Activated CD8-positive, alpha-beta T cell treated with anti-CD3 and anti-CD28 coated beads for 36 hours (primary cell): Measurements from ENCODE around the gene SYT2. TPM values are rescaled to one million over a fixed set of nuclear protein-coding genes. Genes with fewer than 3 reads are reported as not detected.

ENCODE experiments used
- ATAC-seq: fragments of 200-7000 bp; cut with Tn5 transposase; one replicate; pipeline ENCODE4 v1.10.0; 2021; ENCODE audit warnings: mild to moderate bottlenecking, moderate library complexity
- CTCF ChIA-PET: fragments of 350-600 bp; sonication (Branson Sonifier 250); formaldehyde crosslinking; loops from one replicate; lab custom pipeline; 2021; ENCODE audit warnings: antibody characterized with exemption; lab: Charles Lee
- POLR2A ChIA-PET: fragments of 350-600 bp; sonication (Branson Sonifier 250); formaldehyde crosslinking; loops from one replicate; lab custom pipeline; 2021; ENCODE audit warnings: antibody characterized with exemption; lab: Charles Lee
- DNase-seq: peaks from one replicate; pipeline ENCODE4 v3.0.0-alpha.2; 2020
- H3K27ac Mint-ChIP-seq: one replicate; pipeline ENCODE4 v1.8.0; 2021; ENCODE audit warnings: mild to moderate bottlenecking, mixed read lengths
- H3K27me3 Mint-ChIP-seq: one replicate; pipeline ENCODE4 v1.8.0; 2021; ENCODE audit warnings: mixed read lengths
- H3K36me3 Mint-ChIP-seq: one replicate; pipeline ENCODE4 v1.8.0; 2021; ENCODE audit warnings: low read depth, mixed read lengths
- H3K4me1 Mint-ChIP-seq: one replicate; pipeline ENCODE4 v1.8.0; 2021; ENCODE audit warnings: low read depth, mixed read lengths
- H3K4me3 Mint-ChIP-seq: one replicate; pipeline ENCODE4 v1.8.0; 2021; ENCODE audit warnings: mild to moderate bottlenecking, moderate library complexity, mixed read lengths
- H3K9me3 Mint-ChIP-seq: one replicate; pipeline ENCODE4 v1.8.0; 2021; ENCODE audit warnings: mixed read lengths
- CTCF ChIP-seq: fragments of 200-600 bp; IDR thresholded peaks from one replicate; pipeline ENCODE4 v1.8.0; 2022; ENCODE audit warnings: antibody characterized with exemption, mild to moderate bottlenecking
- intact Hi-C: fragments of 100-400 bp; cut with micrococcal nuclease; formaldehyde crosslinking; loops from one replicate; pipeline ENCODE4 v1.10.0; 2022
- total RNA-seq, 2 experiments: library from RNA; stranded (reverse); gene quantifications; one replicate each; pipeline ENCODE4 v1.2.3, GENCODE V29; 2021

The SYT2 gene
- total RNA-seq, 2 experiments from 2014 or later, result not detected

- intact Hi-C loops, result no loop called here
- no peak overlapping the region for H3K4me3 Mint-ChIP-seq
- no peaks in the 10 kb centered on the region for H3K4me1 Mint-ChIP-seq
- no peak for TF ChIP-seq CTCF
- no peak overlapping the region for H3K27ac Mint-ChIP-seq
- H3K27me3 Mint-ChIP-seq, result peaks cover 21% of the 10 kb centered on the region
- ATAC-seq (no peak), DNase-seq (no peak)
- ChIA-PET CTCF (no interaction called here), POLR2A (no interaction called here)
- H3K36me3 Mint-ChIP-seq, result no peaks in the 10 kb centered on the region
- no peaks in the 10 kb centered on the region for H3K9me3 Mint-ChIP-seq
Observed at GRCh38 chr1:202663131-202663530, 47.1 kb downstream of the SYT2 start.

GRCh38 chr1:202662081-202662480 lies 48.2 kb downstream of the SYT2 start:
- Mint-ChIP-seq H3K4me1 (no peaks in the 10 kb centered on the region), H3K4me3 (no peak overlapping the region), H3K36me3 (no peaks in the 10 kb centered on the region), H3K27ac (no peak overlapping the region), H3K27me3 (peaks cover 21% of the 10 kb centered on the region), H3K9me3 (no peaks in the 10 kb centered on the region)
- POLR2A ChIA-PET, result no interaction called here
- ATAC-seq (no peak), DNase-seq (no peak)
- intact Hi-C loops, result no loop called here
- CTCF ChIA-PET, result no interaction called here
- TF ChIP-seq CTCF, result no peak

- ATAC-seq, result peak; percentile 65
- peak; percentile 34 for TF ChIP-seq CTCF
- intact Hi-C loops, result no loop called here
- Mint-ChIP-seq H3K9me3 (no peaks in the 10 kb centered on the region), H3K27me3 (peaks cover 21% of the 10 kb centered on the region), H3K4me3 (no peak overlapping the region), H3K4me1 (no peaks in the 10 kb centered on the region), H3K27ac (no peak overlapping the region), H3K36me3 (no peaks in the 10 kb centered on the region)
- ChIA-PET POLR2A (no interaction called here), CTCF (no interaction called here)
- DNase-seq, result no peak
Observed at GRCh38 chr1:202661136-202661845, 49.0 kb downstream of the SYT2 start.

- TF ChIP-seq CTCF, result no peak
- no peaks in the 10 kb centered on the region for H3K4me1 Mint-ChIP-seq
- intact Hi-C loops, result no loop called here
- POLR2A ChIA-PET, result interaction anchor here (1.4 kb wide), 1 partner anchor 11 kb away, joined by 5 read pairs; no protein-coding TSS in a partner anchor
- DNase-seq (no peak), ATAC-seq (no peak)
- H3K27ac Mint-ChIP-seq, result no peak overlapping the region
- CTCF ChIA-PET, result interaction anchor here (1.0 to 1.7 kb wide), 3 partner anchors 15 to 152 kb away, joined by 3 to 5 read pairs (median 3); no protein-coding TSS in a partner anchor
- H3K27me3 Mint-ChIP-seq, result peaks cover 25% of the 10 kb centered on the region
- no peaks in the 10 kb centered on the region for H3K9me3 Mint-ChIP-seq
- H3K4me3 Mint-ChIP-seq, result no peak overlapping the region
- no peaks in the 10 kb centered on the region for H3K36me3 Mint-ChIP-seq
Observed at GRCh38 chr1:202659974-202660373, 50.3 kb downstream of the SYT2 start.

GRCh38 chr1:202659541-202659940 lies 50.7 kb downstream of the SYT2 start:
- Mint-ChIP-seq H3K4me3 (no peak overlapping the region), H3K36me3 (no peaks in the 10 kb centered on the region), H3K9me3 (no peaks in the 10 kb centered on the region), H3K27ac (no peak overlapping the region), H3K4me1 (no peaks in the 10 kb centered on the region), H3K27me3 (peaks cover 26% of the 10 kb centered on the region)
- intact Hi-C loops, result no loop called here
- DNase-seq, result no peak
- no peak for ATAC-seq
- POLR2A ChIA-PET, result interaction anchor here (1.4 kb wide), 1 partner anchor 11 kb away, joined by 5 read pairs; no protein-coding TSS in a partner anchor
- TF ChIP-seq CTCF, result no peak
- CTCF ChIA-PET, result interaction anchor here (1.0 to 1.7 kb wide), 4 partner anchors 15 to 316 kb away, joined by 3 to 5 read pairs (median 3); no protein-coding TSS in a partner anchor
